GM23338 (cell line): ENCODE measurements around the gene CD302.

Experiments used
- EZH2 ChIP-seq: fragments of 200-600 bp; sonication (generic); IDR thresholded peaks from one replicate; pipeline ENCODE4 v1.8.0; 2017; ENCODE audit warnings: antibody characterized with exemption, mild to moderate bottlenecking, low read depth; ENCODE audit not compliant: unreplicated experiment
- JUNB ChIP-seq: IDR thresholded peaks from one replicate; pipeline ENCODE4 v1.6.1; 2016; ENCODE audit warnings: antibody characterized with exemption; ENCODE audit not compliant: unreplicated experiment
- POLR2AphosphoS5 ChIP-seq: IDR thresholded peaks from 2 replicates; pipeline ENCODE4 v1.6.1; 2016; ENCODE audit warnings: antibody characterized with exemption, low read depth
- TF ChIP-seq, protein P1 (sequence below), 2 experiments: fragments of 200-600 bp in 1 of 2; sonication (generic) in 1 of 2; conservative IDR thresholded peaks; 2 replicates each; pipeline versions ENCODE4 v1.5.1 to v1.6.1; 2016 to 2017; ENCODE audit warnings: antibody characterized with exemption in 2 of 2, low read depth in 2 of 2, mild to moderate bottlenecking in 2 of 2, moderate library complexity in 1 of 2

DNA sequence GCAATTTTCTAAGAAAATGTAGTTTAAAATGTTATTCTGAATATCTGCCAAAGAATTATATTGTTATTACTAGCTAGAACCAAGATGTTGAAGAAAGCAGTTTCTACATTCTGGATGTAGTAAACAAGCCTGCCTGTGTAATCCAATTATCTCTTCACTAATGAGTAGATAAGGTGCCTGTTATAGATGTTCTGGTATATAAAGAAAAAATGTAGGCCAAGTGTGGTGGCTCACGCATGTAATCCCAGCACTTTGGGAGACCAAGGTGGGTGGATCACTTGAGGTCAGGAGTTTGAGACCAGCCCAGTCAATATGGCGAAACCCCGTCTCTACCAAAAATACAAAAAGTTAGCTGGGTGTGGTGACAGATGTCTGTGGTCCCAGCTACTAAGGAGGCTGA lies 28.9 kb downstream of the CD302 start:
- TF ChIP-seq, protein P1, sequence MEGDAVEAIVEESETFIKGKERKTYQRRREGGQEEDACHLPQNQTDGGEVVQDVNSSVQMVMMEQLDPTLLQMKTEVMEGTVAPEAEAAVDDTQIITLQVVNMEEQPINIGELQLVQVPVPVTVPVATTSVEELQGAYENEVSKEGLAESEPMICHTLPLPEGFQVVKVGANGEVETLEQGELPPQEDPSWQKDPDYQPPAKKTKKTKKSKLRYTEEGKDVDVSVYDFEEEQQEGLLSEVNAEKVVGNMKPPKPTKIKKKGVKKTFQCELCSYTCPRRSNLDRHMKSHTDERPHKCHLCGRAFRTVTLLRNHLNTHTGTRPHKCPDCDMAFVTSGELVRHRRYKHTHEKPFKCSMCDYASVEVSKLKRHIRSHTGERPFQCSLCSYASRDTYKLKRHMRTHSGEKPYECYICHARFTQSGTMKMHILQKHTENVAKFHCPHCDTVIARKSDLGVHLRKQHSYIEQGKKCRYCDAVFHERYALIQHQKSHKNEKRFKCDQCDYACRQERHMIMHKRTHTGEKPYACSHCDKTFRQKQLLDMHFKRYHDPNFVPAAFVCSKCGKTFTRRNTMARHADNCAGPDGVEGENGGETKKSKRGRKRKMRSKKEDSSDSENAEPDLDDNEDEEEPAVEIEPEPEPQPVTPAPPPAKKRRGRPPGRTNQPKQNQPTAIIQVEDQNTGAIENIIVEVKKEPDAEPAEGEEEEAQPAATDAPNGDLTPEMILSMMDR (conservative IDR thresholded peaks at IDR 0.05; ENCODE audit: low read depth in 2 of 2): no peak
- TF ChIP-seq POLR2AphosphoS5: no peak
- TF ChIP-seq EZH2: no peak
- TF ChIP-seq JUNB: no peak
